Measurements from ENCODE around the gene CEACAM19.

DNA sequence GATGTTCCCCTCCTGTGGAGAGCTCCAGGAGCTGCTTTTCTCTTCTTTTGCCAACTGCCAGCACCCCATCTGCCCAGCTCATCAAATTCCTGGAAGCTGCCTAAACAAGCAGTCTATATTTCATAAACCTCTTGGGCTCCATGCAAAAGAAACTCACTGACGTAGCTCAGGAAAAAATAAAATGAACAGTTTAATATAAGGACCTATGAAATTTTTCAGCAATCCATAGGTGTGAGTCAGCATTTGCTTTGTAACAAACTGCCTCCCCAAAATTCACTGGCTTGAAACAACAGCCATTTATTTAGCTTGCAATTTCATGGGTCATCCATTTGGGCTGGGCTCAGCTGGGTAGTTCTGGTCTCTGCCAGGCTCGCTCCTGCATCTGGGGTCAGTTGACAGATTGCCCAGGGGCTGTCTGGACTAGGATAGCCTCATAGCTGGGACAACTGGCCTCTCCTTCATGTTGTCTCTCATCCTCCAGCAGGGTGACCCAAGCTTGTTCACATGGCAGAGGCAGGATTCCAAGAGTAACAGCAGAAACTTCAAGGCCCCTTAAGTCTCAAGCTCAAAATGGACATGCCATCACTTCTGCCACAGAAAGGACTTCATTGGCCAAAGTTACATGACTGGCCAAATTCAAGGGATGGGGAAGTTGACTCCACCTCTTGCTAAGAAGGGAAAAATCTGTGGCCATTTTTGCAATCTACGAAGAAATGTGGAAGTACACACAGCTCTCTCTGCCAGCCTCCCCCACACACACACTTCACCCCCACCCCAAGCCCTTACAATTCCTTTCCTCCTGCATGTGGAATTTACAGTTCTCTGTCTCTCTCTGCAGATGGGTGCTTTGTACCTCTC is 35.5 kb upstream of the CEACAM19 start:
- TF ChIP-seq, protein P1, sequence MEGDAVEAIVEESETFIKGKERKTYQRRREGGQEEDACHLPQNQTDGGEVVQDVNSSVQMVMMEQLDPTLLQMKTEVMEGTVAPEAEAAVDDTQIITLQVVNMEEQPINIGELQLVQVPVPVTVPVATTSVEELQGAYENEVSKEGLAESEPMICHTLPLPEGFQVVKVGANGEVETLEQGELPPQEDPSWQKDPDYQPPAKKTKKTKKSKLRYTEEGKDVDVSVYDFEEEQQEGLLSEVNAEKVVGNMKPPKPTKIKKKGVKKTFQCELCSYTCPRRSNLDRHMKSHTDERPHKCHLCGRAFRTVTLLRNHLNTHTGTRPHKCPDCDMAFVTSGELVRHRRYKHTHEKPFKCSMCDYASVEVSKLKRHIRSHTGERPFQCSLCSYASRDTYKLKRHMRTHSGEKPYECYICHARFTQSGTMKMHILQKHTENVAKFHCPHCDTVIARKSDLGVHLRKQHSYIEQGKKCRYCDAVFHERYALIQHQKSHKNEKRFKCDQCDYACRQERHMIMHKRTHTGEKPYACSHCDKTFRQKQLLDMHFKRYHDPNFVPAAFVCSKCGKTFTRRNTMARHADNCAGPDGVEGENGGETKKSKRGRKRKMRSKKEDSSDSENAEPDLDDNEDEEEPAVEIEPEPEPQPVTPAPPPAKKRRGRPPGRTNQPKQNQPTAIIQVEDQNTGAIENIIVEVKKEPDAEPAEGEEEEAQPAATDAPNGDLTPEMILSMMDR (IDR thresholded peaks at IDR 0.05) = no peak
- TF ChIP-seq EZH2 (IDR thresholded peaks at IDR 0.05) (no peak), EZH2phosphoT487 (IDR thresholded peaks at IDR 0.05) (no peak)
